ENCODE data around the gene BCAR3. TPM values are rescaled to one million over a fixed set of nuclear protein-coding genes. Genes with fewer than 3 reads are reported as not detected.

Gene BCAR3
- polyA plus RNA-seq (2012; ENCODE audit: insufficient read depth, insufficient read length), result 2.6 TPM

- DNase-seq (ENCODE audit: low read depth, low spot score), result no peak
- peak within 1 kb of the TSS; percentile 48 for H3K4me3 ChIP-seq (ENCODE audit: low read length)
Measured at GRCh38 chr1:93681101-93681988, at the start of gene BCAR3. BCAR3 (minus strand) TSS chr1:93681837; CDS start chr1:93674930, 6,907 bp downstream.

GRCh38 chr1:93730621-93731020 lies 49.0 kb upstream of the BCAR3 start:
- H3K4me3 ChIP-seq (ENCODE audit: low read length), result no peak overlapping the region
- DNase-seq (ENCODE audit: low read depth, low spot score), result no peak

- no peak overlapping the region for H3K4me3 ChIP-seq (ENCODE audit: low read length)
- no peak for DNase-seq (ENCODE audit: low read depth, low spot score)
Measured at GRCh38 chr1:93729906-93730305, 48.3 kb upstream of the BCAR3 start.

DNA sequence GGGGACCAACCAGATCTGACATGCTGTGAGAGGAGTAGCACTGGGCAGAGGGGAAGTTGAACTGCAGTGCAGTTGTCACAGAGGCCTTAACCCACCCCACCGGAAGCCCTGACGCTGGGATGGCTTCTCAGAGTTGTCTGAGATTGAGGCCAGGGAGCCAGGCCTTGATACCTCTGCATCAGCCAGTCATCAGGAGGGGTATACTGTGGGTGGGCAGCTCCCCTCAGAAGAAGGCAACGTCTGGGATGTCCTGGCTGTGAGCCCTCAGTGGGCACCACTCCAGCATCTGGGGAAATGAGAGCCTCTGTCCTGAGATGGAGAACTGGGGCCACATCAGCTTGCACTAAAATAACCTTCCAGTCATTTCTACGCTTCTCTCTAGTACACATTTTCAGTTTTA lies 47.9 kb upstream of the BCAR3 start:
- H3K4me3 ChIP-seq (ENCODE audit: low read length), result no peak overlapping the region
- DNase-seq (ENCODE audit: low read depth, low spot score), result no peak

- DNase-seq (ENCODE audit: low read depth, low spot score), result no peak
- H3K4me3 ChIP-seq (ENCODE audit: low read length), result no peak overlapping the region
Measured at GRCh38 chr1:93728480-93729131, 47.0 kb upstream of the BCAR3 start.

GRCh38 chr1:93723733-93724270 lies 42.2 kb upstream of the BCAR3 start:
- DNase-seq (ENCODE audit: low read depth, low spot score), result no peak
- H3K4me3 ChIP-seq (ENCODE audit: low read length), result no peak overlapping the region

- no peak overlapping the region for H3K4me3 ChIP-seq (ENCODE audit: low read length)
- no peak for DNase-seq (ENCODE audit: low read depth, low spot score)
Measured at GRCh38 chr1:93723110-93723509, 41.5 kb upstream of the BCAR3 start.

DNA sequence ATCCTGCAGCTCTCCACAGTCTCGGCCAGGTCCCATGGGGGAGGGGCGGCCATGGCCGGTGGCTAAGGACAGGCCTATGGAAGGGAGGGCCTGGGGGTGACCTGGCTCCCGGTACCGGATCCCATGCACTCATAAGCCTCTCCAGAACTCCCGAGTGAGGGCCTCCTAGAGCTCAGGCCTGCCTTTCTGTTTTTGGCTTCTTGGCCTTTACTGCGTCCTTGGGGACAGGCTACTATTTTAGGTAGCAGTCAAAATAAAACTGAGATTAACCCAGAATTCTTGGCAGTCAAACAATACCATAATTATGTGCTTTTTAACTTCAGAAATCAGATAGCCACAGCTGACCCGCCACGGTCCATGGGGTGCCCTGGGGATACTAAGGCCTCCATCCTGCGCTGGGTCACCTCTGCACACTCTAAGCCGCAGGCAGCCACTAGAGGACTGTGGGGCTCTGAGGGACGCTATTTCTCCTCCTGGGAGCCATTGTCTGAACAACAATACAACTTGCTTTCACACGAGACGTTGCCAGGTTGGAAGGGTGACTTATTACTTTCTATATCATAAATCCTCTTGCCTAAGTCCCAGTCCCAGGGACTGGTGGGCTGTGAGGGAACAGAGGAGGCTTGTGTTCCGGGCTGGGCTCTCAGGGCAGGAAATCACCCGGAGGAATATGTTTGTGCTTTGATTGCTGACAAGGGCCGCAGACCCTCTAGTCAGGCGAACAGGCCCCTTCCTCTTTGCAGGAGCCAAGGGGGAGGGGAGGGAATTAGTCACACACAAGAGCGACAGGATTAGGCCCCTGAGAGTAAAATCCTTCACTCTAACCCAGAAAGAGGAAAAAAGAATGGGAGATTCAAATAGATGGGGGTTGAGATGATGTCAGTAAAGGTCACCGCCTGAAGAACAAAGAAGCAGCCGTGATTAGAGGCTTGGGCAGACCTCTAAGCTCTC lies 40.7 kb upstream of the BCAR3 start:
- no peak for DNase-seq (ENCODE audit: low read depth, low spot score)

DNA sequence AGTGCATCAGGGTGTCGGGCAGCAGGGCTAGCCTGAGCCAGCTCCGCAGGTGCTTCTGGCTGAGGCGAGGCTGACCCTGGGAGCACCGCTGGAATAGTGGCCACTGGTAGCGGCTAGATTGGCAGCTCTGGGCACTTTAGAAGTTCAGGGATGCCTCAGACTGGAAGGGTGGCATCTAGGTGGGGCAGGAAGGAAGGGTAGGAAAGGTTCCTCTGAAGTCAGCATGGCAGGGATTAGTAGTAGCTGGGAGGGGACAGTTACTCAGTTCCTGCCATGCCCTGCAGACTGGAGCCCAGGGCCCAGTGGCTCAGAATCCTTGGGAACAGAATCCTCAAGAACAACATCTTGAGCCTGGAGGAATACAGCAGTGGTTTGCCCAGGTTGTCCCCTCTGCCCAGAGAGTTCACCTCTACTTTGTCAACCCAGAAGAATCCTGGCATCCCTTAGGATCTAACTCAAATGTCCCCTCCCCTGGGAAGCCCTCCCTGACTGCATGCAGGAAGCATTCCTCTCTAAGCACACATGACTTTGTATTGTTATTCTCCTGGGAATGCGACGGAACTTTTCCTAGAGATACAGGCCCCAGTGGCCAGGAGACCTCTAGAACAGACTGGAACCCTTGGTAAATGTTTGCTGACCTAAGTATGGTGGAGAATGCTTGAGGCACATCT lies 39.5 kb upstream of the BCAR3 start:
- DNase-seq (ENCODE audit: low read depth, low spot score), result no peak
- no peak overlapping the region for H3K4me3 ChIP-seq (ENCODE audit: low read length)

More for the DNA sequence above, 40.7 kb upstream of the BCAR3 start:
- H3K4me3 ChIP-seq (ENCODE audit: low read length), result no peak overlapping the region

- no peak overlapping the region for H3K4me3 ChIP-seq (ENCODE audit: low read length)
- no peak for DNase-seq (ENCODE audit: low read depth, low spot score)
Measured at GRCh38 chr1:93717640-93718039, 36.0 kb upstream of the BCAR3 start.

GRCh38 chr1:93716941-93717368 lies 35.3 kb upstream of the BCAR3 start:
- peak; percentile 98 for DNase-seq (ENCODE audit: low read depth, low spot score)
- no peak overlapping the region for H3K4me3 ChIP-seq (ENCODE audit: low read length)

DNA sequence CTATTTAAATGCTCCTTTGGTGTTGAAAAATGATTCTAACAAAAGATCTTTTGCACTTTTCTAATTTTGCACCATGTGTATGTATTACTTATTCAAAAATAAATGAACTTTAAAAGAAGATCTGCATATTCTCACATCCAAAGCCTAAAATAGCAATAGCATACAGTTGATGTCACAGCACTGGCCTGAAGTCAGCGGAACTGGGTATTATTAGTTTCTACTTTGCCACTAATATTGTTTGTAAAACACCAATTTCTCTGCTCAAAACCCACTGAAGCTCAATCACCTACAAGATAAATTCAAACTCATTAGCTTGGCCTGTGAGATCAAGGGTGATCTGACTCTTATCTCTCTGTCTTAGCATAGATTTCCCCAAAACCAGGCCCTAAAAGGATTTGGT lies 34.5 kb upstream of the BCAR3 start:
- no peak for DNase-seq (ENCODE audit: low read depth, low spot score)
- no peak overlapping the region; the same call in 1 of the 2 replicates for H3K4me3 ChIP-seq (ENCODE audit: low read length)

DNA sequence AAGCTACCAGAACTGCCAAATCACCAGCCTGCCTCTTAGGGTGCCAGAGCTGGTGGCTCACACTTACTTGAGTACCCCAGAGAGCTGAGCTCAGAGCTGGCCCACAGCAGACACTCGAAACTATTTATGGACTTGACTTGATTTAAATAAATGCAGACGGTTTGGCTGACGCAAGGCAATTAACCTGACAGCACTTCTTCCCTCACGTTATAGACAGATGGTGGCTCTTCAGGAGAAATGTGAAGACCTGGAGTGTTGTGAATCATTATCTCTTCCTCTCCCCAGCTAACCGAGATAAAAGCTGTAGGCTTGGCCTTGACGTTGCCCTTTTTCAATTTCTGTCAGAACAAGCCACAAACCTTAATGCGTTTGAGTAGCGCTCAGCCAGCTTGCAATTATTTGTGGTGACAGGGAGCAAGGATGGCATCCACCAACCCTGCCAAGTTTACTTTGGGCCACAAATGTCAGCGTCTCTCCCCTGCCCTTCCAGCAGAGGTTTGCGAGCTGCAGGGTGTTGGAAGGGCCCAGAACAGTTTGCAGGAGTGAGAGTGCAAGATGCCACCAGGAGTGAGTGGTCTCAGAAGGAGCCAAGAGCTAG lies 34.0 kb upstream of the BCAR3 start:
- DNase-seq (ENCODE audit: low read depth, low spot score), result peak; percentile 84

DNA sequence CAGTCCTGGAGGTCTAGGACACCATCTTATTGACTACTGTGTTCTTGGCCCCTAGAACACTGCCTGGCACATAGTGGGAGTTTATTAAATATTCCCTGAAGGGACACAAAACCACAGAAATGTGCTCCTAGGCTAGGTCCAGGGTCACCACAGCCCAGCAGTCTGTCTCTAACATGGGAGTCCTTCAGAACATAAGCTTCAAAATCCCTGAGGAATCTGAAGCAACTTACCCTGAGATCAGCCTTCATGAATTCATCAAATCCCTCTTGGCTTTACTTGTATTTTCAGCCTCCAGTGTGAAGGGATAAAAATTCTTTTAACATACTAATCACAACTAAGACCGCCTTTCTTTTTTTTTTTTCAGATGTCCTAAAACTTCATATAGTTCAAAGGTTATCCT lies 32.7 kb upstream of the BCAR3 start:
- no peak overlapping the region for H3K4me3 ChIP-seq (ENCODE audit: low read length)
- DNase-seq (ENCODE audit: low read depth, low spot score), result no peak

More for the DNA sequence above, 34.0 kb upstream of the BCAR3 start:
- H3K4me3 ChIP-seq (ENCODE audit: low read length), result no peak overlapping the region; the same call in 1 of the 2 replicates

GRCh38 chr1:93713341-93713740 lies 31.7 kb upstream of the BCAR3 start:
- DNase-seq (ENCODE audit: low read depth, low spot score), result no peak
- no peak overlapping the region for H3K4me3 ChIP-seq (ENCODE audit: low read length)

DNA sequence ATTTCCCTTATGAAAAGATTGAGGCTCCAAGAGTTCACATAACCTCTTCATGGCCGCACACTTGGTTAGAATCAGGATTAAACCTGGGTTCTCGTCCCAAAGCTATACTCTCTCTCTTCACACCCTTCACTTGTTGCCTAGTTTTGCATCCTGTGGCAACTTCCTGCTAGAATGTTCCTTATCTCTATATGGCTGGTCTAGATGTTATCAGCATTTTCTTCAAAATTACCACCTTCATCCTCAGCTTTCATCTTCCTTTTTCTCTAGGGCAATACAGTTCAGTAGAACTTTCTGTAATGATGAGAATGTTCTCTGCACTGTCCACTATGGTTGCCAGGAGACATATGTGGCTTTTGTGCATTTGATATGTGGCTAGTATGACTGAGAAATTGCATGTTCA lies 31.1 kb upstream of the BCAR3 start:
- H3K4me3 ChIP-seq (ENCODE audit: low read length), result no peak overlapping the region
- peak; percentile 62 for DNase-seq (ENCODE audit: low read depth, low spot score)

GRCh38 chr1:93710499-93711453 lies 29.1 kb upstream of the BCAR3 start:
- DNase-seq (ENCODE audit: low read depth, low spot score), result no peak

More at GRCh38 chr1:93710499-93711453, 29.1 kb upstream of the BCAR3 start:
- H3K4me3 ChIP-seq (ENCODE audit: low read length), result no peak overlapping the region
